HL-60 (cell line): ENCODE measurements around the gene MRPL21.

Experiments used
- DNase-seq, 2 experiments: peaks; one replicate each; pipeline ENCODE4 v3.0.0-alpha.2; 2010 to 2020; ENCODE audit warnings: low read depth in 1 of 2, low spot score in 1 of 2
- H3K27ac ChIP-seq: fragments of 250-450 bp; sonication (Bioruptor Pico); replicated peaks from 2 replicates; pipeline ENCODE4 v1.5.1; 2020; ENCODE audit warnings: mild to moderate bottlenecking, moderate library complexity
- H3K27me3 ChIP-seq: fragments of 250-450 bp; sonication (Bioruptor Pico); 2 replicates; pipeline ENCODE4 v1.5.1; 2021; ENCODE audit warnings: mild to moderate bottlenecking, moderate library complexity; ENCODE audit not compliant: insufficient read depth, poor library complexity, severe bottlenecking
- H3K4me3 ChIP-seq: replicated peaks from 2 replicates; pipeline ENCODE4 v1.5.1; 2011; ENCODE audit warnings: mild to moderate bottlenecking, control low read depth, low read length; ENCODE audit not compliant: insufficient read depth
- CTCF ChIP-seq: IDR thresholded peaks from one replicate; pipeline ENCODE4 v1.5.1; 2011; ENCODE audit warnings: low read length, control low read depth, inconsistent platforms; ENCODE audit not compliant: insufficient read depth
- GABPA ChIP-seq: IDR thresholded peaks from 2 replicates; pipeline ENCODE4 v1.6.1; 2012; ENCODE audit warnings: low read depth
- POLR2AphosphoS5 ChIP-seq: IDR thresholded peaks from 2 replicates; pipeline ENCODE4 v1.6.1; 2012; ENCODE audit warnings: low read depth
- REST ChIP-seq: IDR thresholded peaks from 2 replicates; pipeline ENCODE4 v1.6.1; 2012; ENCODE audit warnings: low read depth; ENCODE audit not compliant: insufficient replicate concordance
- SPI1 ChIP-seq: IDR thresholded peaks from 2 replicates; pipeline ENCODE4 v1.6.1; 2012; ENCODE audit warnings: low read depth, mild to moderate bottlenecking, borderline replicate concordance

MRPL21 gene

GRCh38 chr11:68867066-68867465, 36.6 kb downstream of the MRPL21 start:
- DNase-seq = no peak
- TF ChIP-seq POLR2AphosphoS5 (no peak), GABPA (no peak), SPI1 (no peak), CTCF (no peak), REST (no peak)
- Histone ChIP-seq H3K27me3 (no peaks in the 10 kb centered on the region), H3K27ac (no peak overlapping the region), H3K4me3 (no peak overlapping the region)

GRCh38 chr11:68865241-68865640, 38.4 kb downstream of the MRPL21 start:
- H3K27me3 ChIP-seq = no peaks in the 10 kb centered on the region
- H3K27ac ChIP-seq = no peak overlapping the region
- TF ChIP-seq SPI1 (no peak), REST (no peak), POLR2AphosphoS5 (no peak), GABPA (no peak), CTCF (no peak)
- H3K4me3 ChIP-seq = no peak overlapping the region
- no peak for DNase-seq

- Histone ChIP-seq H3K4me3 (no peak overlapping the region), H3K27ac (no peak overlapping the region), H3K27me3 (no peaks in the 10 kb centered on the region)
- DNase-seq = no peak
- TF ChIP-seq REST = no peak
- no peak for TF ChIP-seq CTCF
- TF ChIP-seq POLR2AphosphoS5 = no peak
- TF ChIP-seq GABPA = no peak
- TF ChIP-seq SPI1 = no peak
Measured at GRCh38 chr11:68863553-68864265, 39.9 kb downstream of the MRPL21 start.
